ENCODE results near the gene MAN2B1.

MAN2B1 gene

GRCh38 chr19:12695096-12695495 is 28.6 kb upstream of the MAN2B1 start:
- peak overlapping the region; percentile 81 for H3K4me2 ChIP-seq (ENCODE audit: low read depth, low read length, poor library complexity, severe bottlenecking)
- H3K4me3 ChIP-seq (ENCODE audit: low read length, poor library complexity, severe bottlenecking), result no peak overlapping the region
- no peaks in the 10 kb centered on the region for H3K27me3 ChIP-seq (ENCODE audit: insufficient read depth, low read length, poor library complexity, severe bottlenecking)

GRCh38 chr19:12694641-12695040 is 28.1 kb upstream of the MAN2B1 start:
- Histone ChIP-seq H3K9me3 (ENCODE audit: insufficient read depth, low read depth, low read length) (no peaks in the 10 kb centered on the region), H3K4me3 (ENCODE audit: low read length, poor library complexity, severe bottlenecking) (no peak overlapping the region), H3K4me1 (ENCODE audit: insufficient read depth, low read length, poor library complexity, severe bottlenecking) (peaks cover 11% of the 10 kb centered on the region), H4K20me1 (ENCODE audit: insufficient read depth, low read length, poor library complexity, severe bottlenecking) (no peaks in the 10 kb centered on the region), H3K9ac (ENCODE audit: low read depth, low read length, poor library complexity, severe bottlenecking) (no peak overlapping the region), H2AFZ (ENCODE audit: low read length) (no peak overlapping the region), H3K27me3 (ENCODE audit: insufficient read depth, low read length, poor library complexity, severe bottlenecking) (no peaks in the 10 kb centered on the region), H3K9me2 (replicated peaks; ENCODE audit: low read depth, low read length) (no peaks in the 10 kb centered on the region), H3K4me2 (ENCODE audit: low read depth, low read length, poor library complexity, severe bottlenecking) (peak overlapping the region; percentile 81), H3F3A (ENCODE audit: low read depth) (0 out of 2 replicates have a peak, but pooled peaks cover 2% of the 10 kb centered on the region), H3K36me3 (ENCODE audit: insufficient read depth, low read length) (no peaks in the 10 kb centered on the region), H3K79me2 (ENCODE audit: insufficient read depth, low read length) (peaks cover 19% of the 10 kb centered on the region; the same call in 1 of the 2 replicates)
- no peak for TF ChIP-seq CTCF (conservative IDR thresholded peaks at IDR 0.05; ENCODE audit: low read length)
- TF ChIP-seq EZH2phosphoT487 (IDR thresholded peaks at IDR 0.05; ENCODE audit: borderline replicate concordance), result no peak

More at GRCh38 chr19:12695096-12695495, 28.6 kb upstream of the MAN2B1 start:
- H3K79me2 ChIP-seq (ENCODE audit: insufficient read depth, low read length), result peaks cover 15% of the 10 kb centered on the region; the same call in 1 of the 2 replicates
- no peaks in the 10 kb centered on the region for H3K9me2 ChIP-seq (replicated peaks; ENCODE audit: low read depth, low read length)
- H3K9me3 ChIP-seq (ENCODE audit: insufficient read depth, low read depth, low read length), result no peaks in the 10 kb centered on the region
- H3K9ac ChIP-seq (ENCODE audit: low read depth, low read length, poor library complexity, severe bottlenecking), result no peak overlapping the region
- TF ChIP-seq CTCF (conservative IDR thresholded peaks at IDR 0.05; ENCODE audit: low read length), result no peak
- no peak for TF ChIP-seq EZH2phosphoT487 (IDR thresholded peaks at IDR 0.05; ENCODE audit: borderline replicate concordance)
- H3K4me1 ChIP-seq (ENCODE audit: insufficient read depth, low read length, poor library complexity, severe bottlenecking), result peaks cover 11% of the 10 kb centered on the region
- no peaks in the 10 kb centered on the region for H4K20me1 ChIP-seq (ENCODE audit: insufficient read depth, low read length, poor library complexity, severe bottlenecking)
- H3F3A ChIP-seq (ENCODE audit: low read depth), result 0 out of 2 replicates have a peak, but pooled peaks cover 2% of the 10 kb centered on the region
- H3K36me3 ChIP-seq (ENCODE audit: insufficient read depth, low read length), result no peaks in the 10 kb centered on the region; the same call in 1 of the 2 replicates
- no peak overlapping the region for H2AFZ ChIP-seq (ENCODE audit: low read length)

- no peak overlapping the region for H3K4me3 ChIP-seq (ENCODE audit: low read length, poor library complexity, severe bottlenecking)
- H3K36me3 ChIP-seq (ENCODE audit: insufficient read depth, low read length), result no peaks in the 10 kb centered on the region
- no peaks in the 10 kb centered on the region for H3K9me2 ChIP-seq (replicated peaks; ENCODE audit: low read depth, low read length)
- no peak overlapping the region for H3K4me2 ChIP-seq (ENCODE audit: low read depth, low read length, poor library complexity, severe bottlenecking)
- no peaks in the 10 kb centered on the region for H3K27me3 ChIP-seq (ENCODE audit: insufficient read depth, low read length, poor library complexity, severe bottlenecking)
- peaks cover 34% of the 10 kb centered on the region; the same call in 1 of the 2 replicates for H3K79me2 ChIP-seq (ENCODE audit: insufficient read depth, low read length)
- H3F3A ChIP-seq (ENCODE audit: low read depth), result 0 out of 2 replicates have a peak, but pooled peaks cover 2% of the 10 kb centered on the region
- H2AFZ ChIP-seq (ENCODE audit: low read length), result no peak overlapping the region
- no peaks in the 10 kb centered on the region for H4K20me1 ChIP-seq (ENCODE audit: insufficient read depth, low read length, poor library complexity, severe bottlenecking)
- no peaks in the 10 kb centered on the region for H3K9me3 ChIP-seq (ENCODE audit: insufficient read depth, low read depth, low read length)
- no peak overlapping the region for H3K9ac ChIP-seq (ENCODE audit: low read depth, low read length, poor library complexity, severe bottlenecking)
- TF ChIP-seq EZH2phosphoT487 (IDR thresholded peaks at IDR 0.05; ENCODE audit: borderline replicate concordance), result no peak
- TF ChIP-seq CTCF (conservative IDR thresholded peaks at IDR 0.05; ENCODE audit: low read length), result no peak
- H3K4me1 ChIP-seq (ENCODE audit: insufficient read depth, low read length, poor library complexity, severe bottlenecking), result peaks cover 20% of the 10 kb centered on the region
These were observed 26.4 kb upstream of the MAN2B1 start for GRCh38 chr19:12692960-12693359.
